K562 (cell line): ENCODE data around the gene PRF1. TPM values are rescaled to one million over a fixed set of nuclear protein-coding genes. Genes with fewer than 3 reads are reported as not detected.

Experiments used
- BCOR ChIP-seq: fragments of 450-650 bp; IDR thresholded peaks from 2 replicates; pipeline ENCODE4 v1.6.1; 2016
- CCAR2 ChIP-seq: fragments of 200-400 bp; formaldehyde crosslinking; IDR thresholded peaks from 2 replicates; pipeline ENCODE4 v1.6.1; 2017; ENCODE audit warnings: mild to moderate bottlenecking, low read depth, low read length
- EP300 ChIP-seq: IDR thresholded peaks from 2 replicates; pipeline ENCODE4 v1.6.1; 2012; ENCODE audit warnings: low read length, improper control_type of control experiment
- GABPB2 ChIP-seq: fragments of 250-450 bp; sonication (Bioruptor Pico); conservative IDR thresholded peaks from 2 replicates; pipeline ENCODE4 v1.5.1; 2021; ENCODE audit warnings: mild to moderate bottlenecking
- GATAD2B ChIP-seq: fragments of 450-650 bp; IDR thresholded peaks from 2 replicates; pipeline ENCODE4 v1.6.1; 2017; ENCODE audit warnings: mild to moderate bottlenecking, borderline replicate concordance
- IRF9 ChIP-seq: fragments of 450-650 bp; IDR thresholded peaks from 2 replicates; pipeline ENCODE4 v1.6.1; 2016; ENCODE audit warnings: missing biosample characterization, missing genetic modification characterization
- KAT2B ChIP-seq: IDR thresholded peaks from one replicate; pipeline ENCODE4 v1.6.1; 2012; ENCODE audit warnings: low read depth, mild to moderate bottlenecking, control low read depth, inconsistent platforms, low read length, moderate library complexity
- MED1 ChIP-seq: sonication (generic); formaldehyde crosslinking; IDR thresholded peaks from 2 replicates; pipeline ENCODE4 v1.8.1; 2023; ENCODE audit warnings: missing genetic modification reagents, borderline replicate concordance
- MNT ChIP-seq, 2 experiments: fragments of 450-650 bp; conservative IDR thresholded peaks; 2 replicates each; pipeline ENCODE4 v1.6.1; 2017; ENCODE audit warnings: mild to moderate bottlenecking in 2 of 2, moderate library complexity in 2 of 2
- RBM34 ChIP-seq: fragments of 200-400 bp; formaldehyde crosslinking; IDR thresholded peaks from 2 replicates; pipeline ENCODE4 v1.6.1; 2018; ENCODE audit warnings: low read length, borderline replicate concordance; ENCODE audit not compliant: insufficient read depth
- RHOXF2B ChIP-seq: fragments of 250-450 bp; sonication (Bioruptor Pico); conservative IDR thresholded peaks from 2 replicates; pipeline ENCODE4 v1.5.1; 2021
- SMAD1 ChIP-seq: fragments of 150-350 bp; IDR thresholded peaks from 2 replicates; pipeline ENCODE4 v1.6.1; 2014; ENCODE audit warnings: low read length, low read depth; ENCODE audit not compliant: partially characterized antibody
- SMAD3 ChIP-seq: fragments of 450-650 bp; formaldehyde crosslinking; conservative IDR thresholded peaks from 2 replicates; pipeline ENCODE4 v1.4.0; 2020; ENCODE audit warnings: mild to moderate bottlenecking
- STAG1 ChIP-seq: sonication (generic); formaldehyde crosslinking; IDR thresholded peaks from 2 replicates; pipeline ENCODE4 v1.5.0; 2020; ENCODE audit warnings: missing genetic modification reagents, borderline replicate concordance
- TAF9B ChIP-seq: fragments of 450-650 bp; IDR thresholded peaks from 2 replicates; pipeline ENCODE4 v1.6.1; 2018; ENCODE audit warnings: mild to moderate bottlenecking; ENCODE audit not compliant: partially characterized antibody
- polyA plus RNA-seq, 8 experiments: library from polyadenylated mRNA; depleted of rRNA in 4 of 8; stranded (reverse) in 5 of 8; unstranded in 3 of 8; fragments of >200 nt; fragmentation: Nextera tagmentation in 2 of 8; fragmentation: Illumina TruSeq in 1 of 8; extraction: Ambion mirVana in 2 of 8; extraction: Trizol in 1 of 8; gene quantifications; 2 replicates each; pipeline versions ENCODE4 v1.2.1 to v1.2.3, GENCODE V29; 2011 to 2014; ENCODE audit warnings: inconsistent platforms in 1 of 8, missing spikeins in 1 of 8
- total RNA-seq, 7 experiments: library from RNA; depleted of rRNA in 6 of 7; stranded (reverse); fragments of >200 nt in 6 of 7; fragmentation: Illumina TruSeq in 2 of 7; extraction: Trizol in 2 of 7; gene quantifications; 2 replicates each; pipeline versions ENCODE4 v1.2.1 to v1.2.3, GENCODE V29; 2011 to 2021; ENCODE audit warnings: low replicate concordance in 1 of 7
- TF ChIP-seq, protein P1 (sequence below): sonication (generic); formaldehyde crosslinking; IDR thresholded peaks from 2 replicates; pipeline ENCODE4 v1.8.0; 2022; ENCODE audit warnings: mild to moderate bottlenecking, missing genetic modification reagents
- TF ChIP-seq, protein P2 (sequence below), 2 experiments: IDR thresholded peaks; 2 replicates each; pipeline ENCODE4 v1.6.1; 2011; ENCODE audit warnings: borderline replicate concordance in 1 of 2, control low read depth in 1 of 2, low read depth in 1 of 2, low read length in 1 of 2, mild to moderate bottlenecking in 1 of 2, mixed read lengths in 1 of 2, moderate library complexity in 1 of 2; ENCODE audit not compliant: insufficient read depth in 1 of 2, insufficient read length in 1 of 2, poor library complexity in 1 of 2, severe bottlenecking in 1 of 2; ENCODE audit errors: extremely low read depth in 1 of 2
- TF ChIP-seq, protein P3 (sequence below): sonication (generic); formaldehyde crosslinking; IDR thresholded peaks from 2 replicates; pipeline ENCODE4 v1.9.0; 2022; ENCODE audit warnings: mild to moderate bottlenecking, missing genetic modification reagents

PRF1 gene
- total and polyA plus RNA-seq, 9 of the 15 experiments (the other 6 are each of a cell fraction or from before 2014, with no cell fraction given), result 3.8 to 8.6 (median 6.3) TPM

- TF ChIP-seq, protein P1, sequence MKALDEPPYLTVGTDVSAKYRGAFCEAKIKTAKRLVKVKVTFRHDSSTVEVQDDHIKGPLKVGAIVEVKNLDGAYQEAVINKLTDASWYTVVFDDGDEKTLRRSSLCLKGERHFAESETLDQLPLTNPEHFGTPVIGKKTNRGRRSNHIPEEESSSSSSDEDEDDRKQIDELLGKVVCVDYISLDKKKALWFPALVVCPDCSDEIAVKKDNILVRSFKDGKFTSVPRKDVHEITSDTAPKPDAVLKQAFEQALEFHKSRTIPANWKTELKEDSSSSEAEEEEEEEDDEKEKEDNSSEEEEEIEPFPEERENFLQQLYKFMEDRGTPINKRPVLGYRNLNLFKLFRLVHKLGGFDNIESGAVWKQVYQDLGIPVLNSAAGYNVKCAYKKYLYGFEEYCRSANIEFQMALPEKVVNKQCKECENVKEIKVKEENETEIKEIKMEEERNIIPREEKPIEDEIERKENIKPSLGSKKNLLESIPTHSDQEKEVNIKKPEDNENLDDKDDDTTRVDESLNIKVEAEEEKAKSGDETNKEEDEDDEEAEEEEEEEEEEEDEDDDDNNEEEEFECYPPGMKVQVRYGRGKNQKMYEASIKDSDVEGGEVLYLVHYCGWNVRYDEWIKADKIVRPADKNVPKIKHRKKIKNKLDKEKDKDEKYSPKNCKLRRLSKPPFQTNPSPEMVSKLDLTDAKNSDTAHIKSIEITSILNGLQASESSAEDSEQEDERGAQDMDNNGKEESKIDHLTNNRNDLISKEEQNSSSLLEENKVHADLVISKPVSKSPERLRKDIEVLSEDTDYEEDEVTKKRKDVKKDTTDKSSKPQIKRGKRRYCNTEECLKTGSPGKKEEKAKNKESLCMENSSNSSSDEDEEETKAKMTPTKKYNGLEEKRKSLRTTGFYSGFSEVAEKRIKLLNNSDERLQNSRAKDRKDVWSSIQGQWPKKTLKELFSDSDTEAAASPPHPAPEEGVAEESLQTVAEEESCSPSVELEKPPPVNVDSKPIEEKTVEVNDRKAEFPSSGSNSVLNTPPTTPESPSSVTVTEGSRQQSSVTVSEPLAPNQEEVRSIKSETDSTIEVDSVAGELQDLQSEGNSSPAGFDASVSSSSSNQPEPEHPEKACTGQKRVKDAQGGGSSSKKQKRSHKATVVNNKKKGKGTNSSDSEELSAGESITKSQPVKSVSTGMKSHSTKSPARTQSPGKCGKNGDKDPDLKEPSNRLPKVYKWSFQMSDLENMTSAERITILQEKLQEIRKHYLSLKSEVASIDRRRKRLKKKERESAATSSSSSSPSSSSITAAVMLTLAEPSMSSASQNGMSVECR (CRISPR knock-in tag), result no peak
- TF ChIP-seq MED1 (CRISPR knock-in tag) (no peak), SMAD3 (CRISPR knock-in tag) (peak; percentile 98), GABPB2 (CRISPR knock-in tag) (no peak), CCAR2 (no peak), EP300 (no peak), SMAD1 (no peak), TAF9B (no peak), MNT (conservative IDR thresholded peaks at IDR 0.05) (no peak), RBM34 (no peak), RHOXF2B (CRISPR knock-in tag) (peak; percentile 95), STAG1 (CRISPR knock-in tag) (no peak), GATAD2B (no peak), KAT2B (no peak), BCOR (no peak), IRF9 (tag) (peak; percentile 97)
- TF ChIP-seq, protein P2, sequence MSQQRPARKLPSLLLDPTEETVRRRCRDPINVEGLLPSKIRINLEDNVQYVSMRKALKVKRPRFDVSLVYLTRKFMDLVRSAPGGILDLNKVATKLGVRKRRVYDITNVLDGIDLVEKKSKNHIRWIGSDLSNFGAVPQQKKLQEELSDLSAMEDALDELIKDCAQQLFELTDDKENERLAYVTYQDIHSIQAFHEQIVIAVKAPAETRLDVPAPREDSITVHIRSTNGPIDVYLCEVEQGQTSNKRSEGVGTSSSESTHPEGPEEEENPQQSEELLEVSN (IDR thresholded peaks at IDR 0.05; ENCODE audit: borderline replicate concordance in 1 of 2, extremely low read depth in 1 of 2, insufficient read depth in 1 of 2, insufficient read length in 1 of 2, low read depth in 1 of 2, low read length in 1 of 2, poor library complexity in 1 of 2, severe bottlenecking in 1 of 2), result no peak
- TF ChIP-seq, protein P3, sequence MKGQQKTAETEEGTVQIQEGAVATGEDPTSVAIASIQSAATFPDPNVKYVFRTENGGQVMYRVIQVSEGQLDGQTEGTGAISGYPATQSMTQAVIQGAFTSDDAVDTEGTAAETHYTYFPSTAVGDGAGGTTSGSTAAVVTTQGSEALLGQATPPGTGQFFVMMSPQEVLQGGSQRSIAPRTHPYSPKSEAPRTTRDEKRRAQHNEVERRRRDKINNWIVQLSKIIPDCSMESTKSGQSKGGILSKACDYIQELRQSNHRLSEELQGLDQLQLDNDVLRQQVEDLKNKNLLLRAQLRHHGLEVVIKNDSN (CRISPR knock-in tag), result no peak
These were observed 11.7 kb downstream of the PRF1 start (continued) for GRCh38 chr10:70590655-70591416.
